Caki2 (cell line): ENCODE measurements around the gene NME5. TPM values are rescaled to one million over a fixed set of nuclear protein-coding genes. Genes with fewer than 3 reads are reported as not detected.
"Not testable (repeated sequence)": the region's sequence is repeated elsewhere in the genome, so short reads cannot be mapped to it uniquely, and the experiment has no call there.

Source experiments
- DNase-seq: peaks from one replicate; pipeline ENCODE4 v3.0.0-alpha.2; 2015; ENCODE audit warnings: low read depth
- in situ Hi-C: cut with HindIII; loops from 2 replicates; pipeline ENCODE4 v1.10.0; 2016; ENCODE audit warnings: low sequenced_read_pairs, low pct_unique_long_range_greater_than_20kb, mixed read lengths
- total RNA-seq: library from RNA; depleted of rRNA; stranded (reverse); fragments of >200 nt; shearing (Covaris generic); gene quantifications from 2 replicates; pipeline ENCODE4 v1.2.3, GENCODE V29; 2014; ENCODE audit warnings: low replicate concordance; rRNA removed

The NME5 gene, protein sequence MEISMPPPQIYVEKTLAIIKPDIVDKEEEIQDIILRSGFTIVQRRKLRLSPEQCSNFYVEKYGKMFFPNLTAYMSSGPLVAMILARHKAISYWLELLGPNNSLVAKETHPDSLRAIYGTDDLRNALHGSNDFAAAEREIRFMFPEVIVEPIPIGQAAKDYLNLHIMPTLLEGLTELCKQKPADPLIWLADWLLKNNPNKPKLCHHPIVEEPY
- not detected in 2 replicates for total RNA-seq

GRCh38 chr5:138138949-138139780 lies at the start of gene NME5:
NME5 (minus strand) TSS chr5:138139428; CDS start chr5:138138780, 648 bp downstream.
- in situ Hi-C loops = no loop called here
- no peak for DNase-seq

DNA sequence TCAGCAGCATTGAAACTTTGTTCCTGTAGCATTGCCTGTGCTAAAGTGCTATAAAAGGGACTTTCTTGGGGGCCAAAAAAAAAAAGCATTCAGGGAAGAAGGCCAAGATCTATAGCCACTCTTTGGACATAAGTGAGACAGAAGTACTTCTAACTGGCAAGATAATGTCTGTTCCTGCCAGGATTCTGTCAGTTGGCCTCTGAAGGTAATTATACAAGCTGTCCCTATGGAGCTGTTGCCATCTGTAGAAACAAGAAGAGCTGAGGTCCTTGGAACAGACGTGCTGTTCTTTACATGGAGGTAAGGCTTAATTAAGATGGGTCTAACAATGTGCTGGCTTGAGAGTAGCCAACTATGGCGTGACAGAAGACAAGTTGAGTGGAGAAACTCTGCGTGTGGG lies 49.4 kb upstream of the NME5 start:
- in situ Hi-C loops = no loop called here
- DNase-seq = no peak

DNA sequence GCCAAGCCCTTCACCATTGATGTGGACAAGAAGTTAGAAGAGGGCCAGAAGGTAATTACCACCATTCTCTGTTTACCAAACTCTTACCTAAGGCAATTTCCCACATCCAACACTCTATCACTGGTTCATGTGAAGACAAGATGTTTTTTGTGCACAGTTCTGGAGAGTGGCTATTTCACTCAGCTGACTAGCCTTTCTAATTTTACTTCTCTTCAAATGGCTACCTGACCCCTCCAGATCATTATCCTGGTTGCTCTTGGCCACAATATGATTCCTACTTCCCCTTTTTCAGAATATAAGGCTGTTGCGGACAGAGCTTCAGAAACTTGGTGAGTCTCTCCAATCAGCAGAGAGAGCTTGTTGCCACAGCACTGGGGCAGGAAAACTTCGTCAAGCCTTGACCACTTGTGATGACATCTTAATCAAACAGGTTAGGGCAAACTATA lies 46.8 kb upstream of the NME5 start:
- no peak for DNase-seq
- in situ Hi-C loops = no loop called here

DNA sequence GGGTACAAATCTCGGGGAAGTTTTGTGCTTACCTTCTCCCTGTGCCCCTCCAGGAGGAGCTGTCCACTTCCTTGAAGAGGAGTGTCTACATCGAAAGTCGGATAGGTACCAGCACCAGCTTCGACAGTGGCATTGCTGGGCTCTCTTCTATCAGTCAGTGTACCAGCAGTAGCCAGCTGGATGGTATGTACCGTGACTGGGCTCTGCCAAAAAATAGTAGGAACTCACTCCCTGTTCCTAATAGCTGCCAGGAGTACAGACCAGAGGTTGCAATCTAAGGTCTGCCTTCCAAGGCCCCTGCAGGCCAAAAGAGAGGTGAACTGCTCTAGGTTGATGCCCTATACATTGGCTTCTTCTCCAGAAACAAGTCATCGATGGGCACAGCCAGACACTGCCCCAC lies 43.6 kb upstream of the NME5 start:
- in situ Hi-C loops = no loop called here
- DNase-seq = no peak

- DNase-seq = no peak
- in situ Hi-C loops = no loop called here
These were observed 41.6 kb upstream of the NME5 start for GRCh38 chr5:138180841-138181240.

DNA sequence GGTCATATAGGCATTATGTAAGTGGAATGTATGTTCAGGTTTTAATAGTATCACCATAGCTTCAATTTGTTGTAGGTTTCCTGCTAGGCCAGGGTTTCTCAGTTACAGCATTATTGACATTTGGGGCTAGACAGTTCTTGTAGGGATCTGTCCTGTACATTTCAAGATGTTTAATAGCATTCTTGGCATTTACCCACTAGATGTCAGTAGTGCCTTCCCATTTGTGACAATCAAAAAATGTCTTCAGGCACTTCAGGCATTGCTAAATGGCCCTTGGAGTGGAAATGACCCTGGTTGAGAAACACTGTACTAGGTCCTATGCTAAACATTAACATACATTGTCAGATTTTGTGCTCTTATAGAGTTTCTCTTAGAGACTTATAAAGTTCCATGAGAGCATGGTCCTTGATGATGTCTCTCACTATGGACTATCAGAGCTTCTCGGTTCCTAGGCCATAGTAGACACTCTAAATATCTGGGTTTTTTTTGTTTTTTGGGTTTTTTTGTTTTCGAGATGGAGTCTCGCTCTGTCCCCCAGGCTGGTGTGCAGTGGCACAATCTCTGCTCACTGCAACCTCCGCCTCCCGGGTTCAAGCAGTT lies 41.1 kb upstream of the NME5 start:
- peak; percentile 54 for DNase-seq
- in situ Hi-C loops = no loop called here

DNA sequence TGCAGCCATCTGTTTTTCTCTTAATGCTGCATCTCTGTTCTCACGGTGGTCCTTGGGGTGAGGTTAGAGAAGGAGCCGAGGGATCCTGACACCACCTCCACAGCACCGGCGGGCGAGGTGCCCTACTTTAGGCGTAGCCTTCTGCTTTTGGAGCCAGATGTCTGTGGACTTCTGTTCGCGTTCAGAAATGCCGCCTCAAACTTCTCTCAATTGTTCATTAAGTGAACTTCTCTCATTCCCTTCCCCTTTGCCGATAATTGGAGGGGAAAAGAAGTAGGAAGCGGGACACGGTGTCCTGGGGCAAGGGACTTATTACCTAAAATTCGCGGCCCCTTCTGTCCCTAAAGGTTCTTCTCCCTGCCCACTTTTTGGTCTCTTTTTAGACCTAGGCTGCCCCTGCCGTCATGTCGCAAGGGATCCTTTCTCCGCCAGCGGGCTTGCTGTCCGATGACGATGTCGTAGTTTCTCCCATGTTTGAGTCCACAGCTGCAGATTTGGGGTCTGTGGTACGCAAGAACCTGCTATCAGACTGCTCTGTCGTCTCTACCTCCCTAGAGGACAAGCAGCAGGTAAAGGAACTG lies 40.1 kb upstream of the NME5 start:
- DNase-seq = peak; percentile 9
- in situ Hi-C loops = no loop called here

DNA sequence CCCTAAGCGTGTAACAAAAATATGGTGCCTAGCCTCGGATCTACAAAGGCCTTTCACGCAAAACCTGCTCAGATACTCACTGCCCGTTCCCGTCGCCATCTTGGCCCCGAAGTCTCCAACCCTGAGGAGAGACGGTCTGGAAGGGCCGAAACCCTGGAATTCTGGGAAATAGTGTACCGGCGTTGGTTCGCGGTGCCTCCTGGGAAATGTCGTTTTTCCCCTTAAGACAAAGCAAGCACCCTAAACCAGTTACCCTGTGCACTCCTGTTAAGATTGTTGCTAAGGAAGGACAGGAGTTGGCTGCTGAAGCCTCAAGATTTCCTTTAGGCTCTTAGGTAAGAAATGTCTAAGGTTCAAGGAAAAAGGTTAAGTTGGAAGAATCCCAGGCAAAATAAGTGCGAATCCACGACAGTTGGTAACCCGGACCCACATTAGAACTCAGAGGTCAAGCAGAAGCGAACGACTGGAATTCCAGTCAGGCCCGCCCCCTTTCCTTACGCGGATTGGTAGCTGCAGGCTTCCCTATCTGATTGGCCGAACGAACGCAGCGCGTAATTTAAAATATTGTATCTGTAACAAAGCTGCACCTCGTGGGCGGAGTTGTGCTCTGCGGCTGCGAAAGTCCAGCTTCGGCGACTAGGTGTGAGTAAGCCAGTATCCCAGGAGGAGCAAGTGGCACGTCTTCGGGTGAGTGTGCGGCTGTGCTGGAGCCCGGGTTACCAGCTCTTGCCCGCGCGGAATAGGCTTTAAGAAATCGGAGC lies 39.5 kb upstream of the NME5 start, which contains the start of the genes BRD8 and KIF20A:
Gene BRD8 (minus strand): TSS at position 115 of the 761 bp plus-strand sequence. CDS start 16 bp downstream, at position 99.
Gene KIF20A (plus strand): TSS at position 597 of the 761 bp plus-strand sequence. CDS start 569 bp downstream, outside the sequence.
- DNase-seq = peak; percentile 97
- in situ Hi-C loops = no loop called here

GRCh38 chr5:138177941-138178515 lies 38.8 kb upstream of the NME5 start:
- DNase-seq = peak; percentile 34
- in situ Hi-C loops = no loop called here

DNA sequence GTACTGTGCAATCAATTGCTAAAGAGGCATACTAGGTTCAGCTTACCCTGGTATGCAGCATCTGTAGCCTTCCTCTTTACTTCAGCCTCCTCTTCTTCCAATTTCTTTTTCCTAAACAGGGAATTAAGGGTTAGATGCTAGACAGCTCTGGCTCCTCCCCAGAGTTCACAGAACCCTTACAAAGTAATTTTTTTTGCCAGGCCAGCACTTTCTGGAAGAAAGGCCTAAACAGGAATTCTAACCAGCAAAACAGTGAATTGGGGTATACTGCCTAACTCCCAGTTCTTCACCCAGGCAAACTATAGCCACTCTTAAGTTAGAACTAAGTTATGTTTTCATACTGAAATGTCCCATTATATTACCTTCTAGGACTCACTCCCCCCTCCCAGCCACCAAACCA lies 31.1 kb upstream of the NME5 start:
- in situ Hi-C loops = no loop called here

GRCh38 chr5:138169124-138169523 lies 29.9 kb upstream of the NME5 start:
- no peak for DNase-seq
- in situ Hi-C loops = no loop called here

More for the DNA sequence above, 31.1 kb upstream of the NME5 start:
- DNase-seq = no peak

DNA sequence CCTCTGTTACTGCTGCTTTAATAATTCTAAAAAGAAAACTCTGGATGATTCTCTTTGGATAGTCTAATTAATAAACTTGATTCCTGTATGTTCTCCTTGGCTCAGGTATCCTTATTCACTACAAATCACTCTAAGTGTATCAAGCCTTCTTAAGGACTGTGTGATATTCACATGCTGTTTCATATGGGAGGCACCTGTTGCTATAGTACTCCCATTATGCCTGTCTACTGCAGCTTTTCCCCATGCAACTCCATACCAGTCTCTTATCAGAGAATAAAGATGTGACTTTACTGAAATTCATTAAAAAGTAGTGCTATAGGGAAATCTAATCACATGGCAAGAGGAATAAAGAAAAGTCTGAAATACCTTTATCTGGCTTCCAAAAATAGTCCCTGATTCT lies 24.5 kb upstream of the NME5 start:
- DNase-seq = no peak
- in situ Hi-C loops = no loop called here

DNA sequence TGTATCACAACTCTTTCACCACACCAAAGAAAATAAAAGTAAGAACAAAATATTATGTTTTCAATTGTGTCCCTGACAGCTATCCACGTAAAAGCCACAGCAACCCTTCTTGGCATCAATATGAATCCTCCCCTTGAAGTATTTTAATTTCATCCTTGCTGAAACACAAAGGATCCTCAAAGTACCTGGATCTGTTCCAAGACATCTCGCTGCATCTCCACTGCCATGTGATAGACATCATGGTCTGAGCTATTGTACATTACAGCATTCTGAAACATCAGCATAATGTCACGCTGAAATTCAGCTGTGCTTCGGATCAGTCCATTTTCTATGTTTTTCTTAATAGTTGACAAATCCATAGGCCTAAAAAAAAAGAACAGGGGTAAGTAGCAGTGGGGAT lies 21.5 kb upstream of the NME5 start:
- in situ Hi-C loops = no loop called here
- no peak for DNase-seq

DNA sequence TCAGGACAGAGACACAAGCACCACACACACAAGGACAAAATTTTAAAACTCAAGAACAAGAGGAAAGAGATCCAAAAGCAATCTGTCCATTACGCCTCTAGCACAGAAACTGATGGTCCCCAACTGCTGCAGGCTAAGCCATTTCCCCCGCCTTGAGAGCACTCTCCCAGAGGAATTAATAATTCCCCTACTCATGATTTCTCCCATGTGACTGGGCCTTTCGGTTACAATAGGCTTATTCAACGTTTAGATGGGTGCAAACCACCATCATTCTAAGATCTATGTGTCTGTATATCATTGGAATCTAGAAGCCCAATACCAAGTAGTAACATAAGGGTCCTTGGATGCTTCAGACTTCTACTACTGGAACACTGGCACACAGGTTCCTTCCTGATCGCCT lies 20.4 kb upstream of the NME5 start:
- no peak for DNase-seq
- in situ Hi-C loops = no loop called here

DNA sequence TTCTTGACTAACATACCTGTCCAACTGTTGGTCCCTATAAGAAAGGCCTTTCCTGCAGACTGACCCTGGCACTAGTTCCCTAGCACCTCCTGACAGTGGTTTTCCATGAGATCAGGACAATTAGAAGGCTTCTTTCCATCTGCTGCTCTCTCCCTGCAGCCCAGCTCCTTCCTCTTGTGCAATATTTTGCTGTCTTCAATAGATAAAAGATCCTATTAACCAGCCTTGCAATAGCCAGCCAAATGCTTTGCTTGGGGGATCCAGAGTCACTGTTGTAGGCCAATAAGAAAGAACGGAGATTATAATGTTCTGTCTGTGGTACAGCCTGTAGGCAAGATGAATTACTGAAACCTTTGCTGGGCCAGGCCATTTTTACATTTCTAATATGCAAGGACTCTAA lies 18.4 kb upstream of the NME5 start:
- in situ Hi-C loops = no loop called here
- DNase-seq = no peak

GRCh38 chr5:138155977-138156376 lies 16.7 kb upstream of the NME5 start:
- DNase-seq, in situ Hi-C loops: not testable (repeated sequence)

GRCh38 chr5:138149530-138149929 lies 10.3 kb upstream of the NME5 start:
- DNase-seq = no peak
- in situ Hi-C loops = no loop called here

GRCh38 chr5:138148811-138149210 lies 9.6 kb upstream of the NME5 start:
- DNase-seq = peak; percentile 27
- in situ Hi-C loops = no loop called here
